ENCODE results near the gene RAPGEF2.

DNA sequence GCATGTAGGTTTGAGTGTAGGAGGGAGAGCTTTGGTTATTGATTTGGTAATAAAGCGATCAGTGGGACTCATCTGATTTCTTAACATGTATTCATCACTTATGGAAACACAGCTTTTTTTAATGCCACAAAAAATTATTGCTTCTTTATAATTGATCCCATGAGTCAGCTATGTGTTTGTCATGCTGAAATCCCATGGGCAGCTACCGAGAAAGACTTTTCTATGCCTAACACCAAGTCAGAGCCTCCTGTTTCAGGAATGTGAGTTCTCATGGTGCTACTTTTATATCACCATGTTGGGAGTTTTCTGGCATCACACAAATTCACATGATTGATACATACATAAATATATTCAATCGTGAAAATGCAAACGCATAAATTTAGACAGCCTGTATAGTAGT lies 165.7 kb downstream of the RAPGEF2 start:
- TF ChIP-seq EZH2 (IDR thresholded peaks at IDR 0.05; ENCODE audit: borderline replicate concordance), result no peak
- TF ChIP-seq, protein P1, sequence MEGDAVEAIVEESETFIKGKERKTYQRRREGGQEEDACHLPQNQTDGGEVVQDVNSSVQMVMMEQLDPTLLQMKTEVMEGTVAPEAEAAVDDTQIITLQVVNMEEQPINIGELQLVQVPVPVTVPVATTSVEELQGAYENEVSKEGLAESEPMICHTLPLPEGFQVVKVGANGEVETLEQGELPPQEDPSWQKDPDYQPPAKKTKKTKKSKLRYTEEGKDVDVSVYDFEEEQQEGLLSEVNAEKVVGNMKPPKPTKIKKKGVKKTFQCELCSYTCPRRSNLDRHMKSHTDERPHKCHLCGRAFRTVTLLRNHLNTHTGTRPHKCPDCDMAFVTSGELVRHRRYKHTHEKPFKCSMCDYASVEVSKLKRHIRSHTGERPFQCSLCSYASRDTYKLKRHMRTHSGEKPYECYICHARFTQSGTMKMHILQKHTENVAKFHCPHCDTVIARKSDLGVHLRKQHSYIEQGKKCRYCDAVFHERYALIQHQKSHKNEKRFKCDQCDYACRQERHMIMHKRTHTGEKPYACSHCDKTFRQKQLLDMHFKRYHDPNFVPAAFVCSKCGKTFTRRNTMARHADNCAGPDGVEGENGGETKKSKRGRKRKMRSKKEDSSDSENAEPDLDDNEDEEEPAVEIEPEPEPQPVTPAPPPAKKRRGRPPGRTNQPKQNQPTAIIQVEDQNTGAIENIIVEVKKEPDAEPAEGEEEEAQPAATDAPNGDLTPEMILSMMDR (IDR thresholded peaks at IDR 0.05; ENCODE audit: poor library complexity), result no peak
- TF ChIP-seq EZH2phosphoT487 (IDR thresholded peaks at IDR 0.05; ENCODE audit: low read depth, severe bottlenecking, unreplicated experiment), result no peak

Measured in hepatocyte (in vitro differentiated cells).